Heart right ventricle (tissue), 16 donors: ENCODE measurements around the gene VPS18. TPM values are rescaled to one million over a fixed set of nuclear protein-coding genes. Genes with fewer than 3 reads are reported as not detected.
"Not testable (repeated sequence)": the region's sequence is repeated elsewhere in the genome, so short reads cannot be mapped to it uniquely, and the experiment has no call there.

ENCODE experiments used
- ATAC-seq, 8 donors: fragments of 200-7000 bp; cut with Tn5 transposase; one replicate each; pipeline ENCODE4 v1.9.1; 2020; ENCODE audit warnings: mild to moderate bottlenecking in 8 of 8, moderate library complexity in 8 of 8, moderate number of reproducible peaks in 1 of 8
- DNase-seq, 2 donors: peaks; one replicate each; pipeline ENCODE4 v3.0.0-alpha.2; 2020
- H3K27ac ChIP-seq, 10 donors: fragments of 200-600 bp; sonication (generic) in 2 of 10; one replicate each; pipeline versions ENCODE4 v1.5.0 to v1.8.0; 2020 to 2022; ENCODE audit warnings: mild to moderate bottlenecking in 3 of 10
- H3K27me3 ChIP-seq, 7 donors: fragments of 200-600 bp; one replicate each; pipeline ENCODE4 v1.8.0; 2021 to 2022; ENCODE audit warnings: mild to moderate bottlenecking in 2 of 7
- H3K36me3 ChIP-seq, 9 donors: fragments of 200-600 bp; sonication (generic) in 1 of 9; one replicate each; pipeline versions ENCODE4 v1.5.0 to v1.8.0; 2020 to 2022; ENCODE audit warnings: mild to moderate bottlenecking in 2 of 9
- H3K4me1 ChIP-seq, 9 donors: fragments of 200-600 bp; sonication (generic) in 1 of 9; one replicate each; pipeline versions ENCODE4 v1.5.0 to v1.8.0; 2020 to 2022; ENCODE audit warnings: mild to moderate bottlenecking in 4 of 9
- H3K4me3 ChIP-seq, 10 donors: fragments of 200-600 bp; sonication (generic) in 2 of 10; one replicate each; pipeline versions ENCODE4 v1.5.0 to v1.8.0; 2020 to 2022; ENCODE audit warnings: mild to moderate bottlenecking in 7 of 10, moderate library complexity in 2 of 10
- H3K9me3 ChIP-seq, 11 donors: fragments of 200-600 bp in 10 of 11; sonication (generic) in 2 of 11; one replicate each; pipeline versions ENCODE4 v1.5.0 to v1.8.0; 2013 to 2022; ENCODE audit warnings: mild to moderate bottlenecking in 2 of 11, control low read depth in 1 of 11, moderate library complexity in 1 of 11
- WGBS, 2 donors: extraction: QIAGEN DNeasy Blood & Tissue Kit; methylation state at CpG; one replicate each; pipeline ENCODE4 v1.1.7; 2013; ENCODE audit warnings: inconsistent platforms in 1 of 2; 5-methylcytosine and 5-hydroxymethylcytosine counted together
- intact Hi-C, 10 donors: fragments of 100-400 bp; cut with DNase I; formaldehyde crosslinking; loops; one replicate each; pipeline versions ENCODE4 v1.11.1 to v1.14.2; 2022
- polyA plus RNA-seq, 2 donors: library from polyadenylated mRNA; stranded (reverse); fragments of 200-250 nt; gene quantifications; one replicate each; pipeline ENCODE4 v1.2.3, GENCODE V29; 2013
- total RNA-seq, 10 donors: library from RNA; stranded (reverse); fragmentation: NEBNext Ultra II Directional in 3 of 10; extraction: Animal tissue kit (Norgen Biotek cat#: 25700) in 3 of 10; gene quantifications; one replicate each; pipeline versions ENCODE4 v1.2.1 to v1.2.4, GENCODE V29; 2021 to 2023
- TF ChIP-seq, protein P1 (sequence below), 9 donors: fragments of 200-600 bp; sonication (generic) in 2 of 9; IDR thresholded peaks; one replicate each; pipeline versions ENCODE4 v1.5.0 to v1.8.0; 2021 to 2022; ENCODE audit warnings: antibody characterized with exemption in 9 of 9, mild to moderate bottlenecking in 5 of 9, moderate library complexity in 1 of 9
- donor health status: Arrhythmogenic right ventricular cardiomyopathy.
- donor health status: ischemic (EF 13 %, LVEDD 7.1; RV severe dilation, severe dysfunction).
- donor health status: healthy with polysubstance abuse.
- donor health status: DM: no; HTN: yes; CAD: no.
- donor health status: DM: no; HTN: no; CAD: no.
- donor health status: ischemic (EF 25% LVEDD 6.9; RV normal size, moderate dysfunction).
- donor health status: ischemic (EF 25% LVEDD 5.7; RV mildly dilated, moderate dysfunction).
- donor health status: healthy.
- donor health status: DM: yes; HTN: yes; CAD: no.
- donor health status: Ischemic cardiomyopathy.
- donor health status: ischemic (EF 35%, LVEDD 5.7; RV mildly dilated, moderate dysfunction).
- donor health status: nonischemic (EF 11% LVEDD 7.7; RV severe dilation, severe dysfunction).
- donor health status: DM: yes; HTN: yes; CAD: no.
- donor health status: PGD.
- donor health status: ischemic (EF 29% LVEDD 5.4; RV normal size, mild dysfunction).
- donor health status: nonischemic (EF 23%, LVEDD 6.1; RV moderate dilation, normal function).

The VPS18 gene
- total and polyA plus RNA-seq, 12 donors = 10.5 to 25.0 (median 20.5) TPM

DNA sequence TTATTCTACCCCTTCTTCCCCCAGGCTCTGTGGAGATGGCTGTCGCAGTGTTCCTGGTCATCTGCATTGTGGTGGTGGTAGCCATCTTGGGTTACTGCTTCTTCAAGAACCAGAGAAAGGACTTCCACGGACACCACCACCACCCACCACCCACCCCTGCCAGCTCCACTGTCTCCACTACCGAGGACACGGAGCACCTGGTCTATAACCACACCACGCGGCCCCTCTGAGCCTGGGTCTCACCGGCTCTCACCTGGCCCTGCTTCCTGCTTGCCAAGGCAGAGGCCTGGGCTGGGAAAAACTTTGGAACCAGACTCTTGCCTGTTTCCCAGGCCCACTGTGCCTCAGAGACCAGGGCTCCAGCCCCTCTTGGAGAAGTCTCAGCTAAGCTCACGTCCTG, 37.5 kb upstream of the VPS18 start:
- ATAC-seq (no peak), DNase-seq (no peak)
- H3K27ac ChIP-seq = no peak overlapping the region
- H3K9me3 ChIP-seq = no peaks in the 10 kb centered on the region
- TF ChIP-seq, protein P1, sequence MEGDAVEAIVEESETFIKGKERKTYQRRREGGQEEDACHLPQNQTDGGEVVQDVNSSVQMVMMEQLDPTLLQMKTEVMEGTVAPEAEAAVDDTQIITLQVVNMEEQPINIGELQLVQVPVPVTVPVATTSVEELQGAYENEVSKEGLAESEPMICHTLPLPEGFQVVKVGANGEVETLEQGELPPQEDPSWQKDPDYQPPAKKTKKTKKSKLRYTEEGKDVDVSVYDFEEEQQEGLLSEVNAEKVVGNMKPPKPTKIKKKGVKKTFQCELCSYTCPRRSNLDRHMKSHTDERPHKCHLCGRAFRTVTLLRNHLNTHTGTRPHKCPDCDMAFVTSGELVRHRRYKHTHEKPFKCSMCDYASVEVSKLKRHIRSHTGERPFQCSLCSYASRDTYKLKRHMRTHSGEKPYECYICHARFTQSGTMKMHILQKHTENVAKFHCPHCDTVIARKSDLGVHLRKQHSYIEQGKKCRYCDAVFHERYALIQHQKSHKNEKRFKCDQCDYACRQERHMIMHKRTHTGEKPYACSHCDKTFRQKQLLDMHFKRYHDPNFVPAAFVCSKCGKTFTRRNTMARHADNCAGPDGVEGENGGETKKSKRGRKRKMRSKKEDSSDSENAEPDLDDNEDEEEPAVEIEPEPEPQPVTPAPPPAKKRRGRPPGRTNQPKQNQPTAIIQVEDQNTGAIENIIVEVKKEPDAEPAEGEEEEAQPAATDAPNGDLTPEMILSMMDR (IDR thresholded peaks at IDR 0.05) = no peak
- WGBS, 2 donors = 70 to 76% methylated on average over 8 of the region's 8 CpGs
- intact Hi-C loops = loop anchor here in 8 of 10 donors (2.0 to 10.0 kb wide), 5 partner anchors 36 to 331 kb away; partner anchors contain the start of gene VPS18 (in 4 of the 8)
- H3K4me1 ChIP-seq = peaks cover 0 to 20% (median 0%) of the 10 kb centered on the region in 9 donors
- H3K4me3 ChIP-seq = no peak overlapping the region
- no peaks in the 10 kb centered on the region for H3K36me3 ChIP-seq
- peaks cover 0 to 19% (median 0%) of the 10 kb centered on the region in 7 donors for H3K27me3 ChIP-seq

DNA sequence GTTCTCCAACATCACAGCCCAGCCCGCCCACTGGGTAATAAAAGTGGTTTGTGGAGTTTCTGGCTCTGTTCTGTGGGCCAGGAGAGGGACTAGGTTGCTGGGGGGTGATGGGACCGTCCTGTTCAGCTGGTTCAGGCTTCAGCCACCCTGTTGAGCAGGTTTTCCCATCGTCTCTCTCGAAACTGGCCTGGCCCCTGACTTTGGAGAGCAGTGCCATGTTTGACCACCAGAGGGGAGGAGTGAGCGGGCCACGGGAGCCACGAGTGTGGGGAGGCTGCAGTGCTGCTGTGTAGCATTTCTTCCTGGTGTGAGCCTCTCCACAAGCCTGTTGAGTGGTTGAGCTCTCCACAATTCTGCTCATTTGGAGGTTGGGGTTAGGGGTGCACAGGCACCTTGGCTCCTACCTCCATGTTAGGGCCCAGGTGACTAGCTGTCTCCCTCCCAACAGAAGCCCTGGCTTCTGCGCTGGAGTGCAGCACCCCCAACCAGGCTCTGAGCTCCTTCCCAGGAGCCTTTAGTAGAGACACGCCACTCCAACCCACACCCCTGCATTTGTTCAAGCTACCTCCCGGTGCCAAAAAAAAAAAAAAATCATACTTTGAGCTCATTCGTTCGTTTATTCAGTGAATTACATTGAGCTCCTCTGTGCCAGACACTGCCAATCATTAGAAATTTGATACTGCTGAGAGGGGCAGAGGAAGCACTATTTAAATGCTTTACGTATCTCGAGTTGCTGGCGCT, 36.5 kb upstream of the VPS18 start:
- peaks cover 0 to 20% (median 0%) of the 10 kb centered on the region in 9 donors for H3K4me1 ChIP-seq
- peak; percentile 57 to 73 for DNase-seq
- no peak overlapping the region for H3K4me3 ChIP-seq
- 24 to 25% methylated on average over 15 of the region's 15 CpGs for WGBS, 2 donors
- H3K27me3 ChIP-seq = peaks cover 0 to 19% (median 0%) of the 10 kb centered on the region in 7 donors
- peak; percentile 75 to 89 (median 84) for ATAC-seq
- intact Hi-C loops = loop anchor here in 9 of 10 donors (2.0 to 10.0 kb wide), 6 partner anchors 35 to 330 kb away; partner anchors contain the start of gene VPS18 (in 6 of the 9)
- H3K9me3 ChIP-seq = no peaks in the 10 kb centered on the region
- no peaks in the 10 kb centered on the region for H3K36me3 ChIP-seq
- TF ChIP-seq, protein P1 (IDR thresholded peaks at IDR 0.05) = peak; percentile 86 to 95 (median 93)
- H3K27ac ChIP-seq = no peak overlapping the region

DNA sequence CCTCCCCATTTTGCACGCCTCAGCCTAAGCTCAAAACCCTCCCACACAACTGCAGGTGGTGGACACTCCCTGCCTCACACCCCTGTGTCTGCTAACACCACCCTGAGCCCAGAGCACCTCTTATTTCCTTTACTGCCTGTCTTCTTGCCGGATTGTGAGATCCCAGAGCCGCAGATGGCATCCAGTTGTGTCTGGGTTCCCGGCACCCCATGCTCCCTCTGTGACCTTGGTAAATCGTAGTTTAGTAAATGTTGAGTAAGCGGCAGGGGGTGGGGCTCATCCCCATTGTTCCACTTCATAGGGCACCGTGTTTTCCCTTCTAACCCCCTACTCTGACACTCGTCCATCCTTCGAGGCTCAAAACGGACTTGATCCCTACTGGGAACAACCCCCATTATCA, 35.5 kb upstream of the VPS18 start:
- no peaks in the 10 kb centered on the region for H3K9me3 ChIP-seq
- DNase-seq (no peak), ATAC-seq (no peak)
- intact Hi-C loops = loop anchor here in 9 of 10 donors (1.0 to 10.0 kb wide), 6 partner anchors 34 to 329 kb away; partner anchors contain the start of gene VPS18 (in 7 of the 9)
- WGBS, 2 donors = 60 to 74% methylated on average over 10 of the region's 10 CpGs
- H3K4me1 ChIP-seq = peaks cover 0 to 20% (median 0%) of the 10 kb centered on the region in 9 donors
- no peak overlapping the region for H3K27ac ChIP-seq
- H3K4me3 ChIP-seq = no peak overlapping the region
- TF ChIP-seq, protein P1 (IDR thresholded peaks at IDR 0.05) = no peak
- peaks cover 0 to 20% (median 8%) of the 10 kb centered on the region in 7 donors for H3K27me3 ChIP-seq
- H3K36me3 ChIP-seq = no peaks in the 10 kb centered on the region

DNA sequence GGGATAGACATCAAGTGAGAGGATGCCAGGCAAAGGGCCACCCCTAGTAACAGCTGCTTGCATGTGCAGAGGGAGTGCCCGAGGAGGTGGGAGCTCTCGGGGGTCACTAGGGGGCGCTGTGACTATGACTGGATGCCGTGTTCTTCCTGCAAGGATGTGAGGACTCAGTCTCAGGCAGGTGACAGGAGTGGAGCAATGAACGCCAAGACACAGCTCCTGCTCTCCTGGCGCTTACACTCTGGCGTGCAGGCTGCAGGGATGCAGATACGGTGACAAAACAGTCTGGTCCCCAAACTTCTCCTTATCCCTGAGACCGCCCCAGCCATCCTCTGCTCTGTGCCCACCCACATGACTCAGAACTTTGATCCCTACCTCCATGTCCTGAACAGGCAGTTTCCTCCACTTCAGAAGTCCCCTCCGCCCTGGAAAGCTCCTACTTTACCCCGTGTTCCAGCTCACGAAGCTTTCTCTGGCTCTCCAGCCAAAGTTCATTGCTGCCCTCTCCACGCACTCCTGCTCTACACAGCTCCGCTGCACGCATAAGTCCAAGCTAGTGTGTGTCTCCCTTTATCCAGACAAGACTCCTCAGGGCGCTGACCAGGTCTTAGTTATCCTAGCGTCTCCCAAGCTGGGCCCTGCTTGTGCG, 34.9 kb upstream of the VPS18 start:
- intact Hi-C loops = loop anchor here in 9 of 10 donors (1.0 to 10.0 kb wide), 6 partner anchors 33 to 328 kb away; partner anchors contain the start of gene VPS18 (in 7 of the 9)
- peaks cover 0 to 25% (median 13%) of the 10 kb centered on the region in 7 donors for H3K27me3 ChIP-seq
- ATAC-seq = peak in 7 of 8 donors; percentile 32 to 77 (median 63)

DNA sequence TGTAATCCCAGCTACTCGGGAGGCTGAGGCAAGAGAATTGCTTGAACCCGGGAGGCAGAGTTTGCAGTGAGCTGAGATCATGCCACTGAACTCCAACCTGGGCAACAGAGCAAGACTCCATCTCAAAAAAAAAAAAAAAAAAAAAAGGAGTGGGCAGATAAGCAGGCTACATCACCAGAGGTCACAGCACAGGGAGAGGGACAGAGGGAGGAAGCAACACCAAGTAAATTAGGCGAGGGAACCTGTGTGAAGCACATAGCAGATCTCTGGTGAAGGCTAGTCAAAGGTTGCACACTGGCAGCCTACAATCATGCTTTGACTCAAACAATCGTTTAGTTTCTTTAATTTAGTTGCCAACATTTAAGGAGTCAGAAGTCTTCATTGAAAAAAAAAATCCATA, 33.1 kb upstream of the VPS18 start:
- Histone ChIP-seq H3K27me3 (peaks cover 0 to 34% (median 16%) of the 10 kb centered on the region in 7 donors), H3K4me1 (peaks cover 0 to 20% (median 0%) of the 10 kb centered on the region in 9 donors)
- ATAC-seq, H3K27ac ChIP-seq, H3K36me3 ChIP-seq, DNase-seq, H3K4me3 ChIP-seq, intact Hi-C loops, H3K9me3 ChIP-seq: not testable (repeated sequence)
- 65 to 84% methylated on average over 4 of the region's 4 CpGs for WGBS, 2 donors

More for the DNA sequence above, 34.9 kb upstream of the VPS18 start:
- WGBS, 2 donors = 43 to 44% methylated on average over 18 of the region's 18 CpGs
- no peak overlapping the region for H3K27ac ChIP-seq
- no peaks in the 10 kb centered on the region for H3K36me3 ChIP-seq
- peaks cover 0 to 20% (median 0%) of the 10 kb centered on the region in 9 donors for H3K4me1 ChIP-seq
- peak; percentile 61 to 66 for DNase-seq
- no peak overlapping the region for H3K4me3 ChIP-seq
- no peaks in the 10 kb centered on the region for H3K9me3 ChIP-seq
- TF ChIP-seq, protein P1 (IDR thresholded peaks at IDR 0.05) = peak; percentile 44 to 80 (median 69)
